NCI-H524 (cell line): ENCODE results near the gene MPP7.

Experiments used
- DNase-seq, 2 experiments: peaks; one replicate each; lab custom pipeline; 2025; lab: John Stamatoyannopoulos, UW

Gene MPP7

GRCh38 chr10:28269842-28270456, 32.9 kb downstream of the MPP7 start:
- DNase-seq, result no peak

- DNase-seq, result peak; percentile 36 to 72
These were observed 36.2 kb downstream of the MPP7 start for GRCh38 chr10:28266449-28267224.

GRCh38 chr10:28263136-28263857, 39.6 kb downstream of the MPP7 start:
- DNase-seq, result no peak

GRCh38 chr10:28256776-28257175, 46.1 kb downstream of the MPP7 start:
- no peak for DNase-seq

- DNase-seq, result no peak
These were observed 48.4 kb downstream of the MPP7 start for GRCh38 chr10:28254290-28254985.

GRCh38 chr10:28253169-28253785, 49.6 kb downstream of the MPP7 start:
- no peak for DNase-seq
